Adipose tissue (tissue), 3 donors: ENCODE measurements around the gene SNTB2. TPM values are rescaled to one million over a fixed set of nuclear protein-coding genes. Genes with fewer than 3 reads are reported as not detected.

Experiments used
- H3K27ac ChIP-seq: one replicate; pipeline ENCODE4 v1.5.1; 2013; ENCODE audit warnings: low read depth, low read length
- WGBS, 3 donors: extraction: QIAGEN DNeasy Blood & Tissue Kit; methylation state at CpG; one replicate each; pipeline ENCODE4 v1.1.7; 2013; 5-methylcytosine and 5-hydroxymethylcytosine counted together
- polyA plus RNA-seq, 3 donors: library from polyadenylated mRNA; stranded (reverse); fragments of 200-250 nt; gene quantifications; one replicate each; pipeline ENCODE4 v1.2.3, GENCODE V29; 2013
- donor health status: healthy with polysubstance abuse.
- donor health status: Bipolar disorder and iron deficiency.
- donor health status: healthy.

The SNTB2 gene
- polyA plus RNA-seq, 3 donors = 3.3 to 20.9 (median 8.9) TPM

GRCh38 chr16:69176033-69176800, 10.7 kb upstream of the SNTB2 start:
- WGBS, 3 donors = 92 to 99% (median 92%) methylated on average over 4 of the region's 4 CpGs
- no peak overlapping the region for H3K27ac ChIP-seq

- H3K27ac ChIP-seq = no peak overlapping the region
- 9 to 10% (median 9%) methylated on average over 6 of the region's 6 CpGs for WGBS, 3 donors
Observed at GRCh38 chr16:69179328-69180010, 7.5 kb upstream of the SNTB2 start.

GRCh38 chr16:69180011-69180338, 7.0 kb upstream of the SNTB2 start:
- no peak overlapping the region for H3K27ac ChIP-seq

- no peak overlapping the region for H3K27ac ChIP-seq
- WGBS, 3 donors = 18 to 49% (median 48%) methylated on average over 10 of the region's 10 CpGs
Observed at GRCh38 chr16:69182730-69183416, 4.1 kb upstream of the SNTB2 start.

GRCh38 chr16:69187446-69188235, 677 bp downstream of the SNTB2 start:
- 0 to 1% (median 0%) methylated on average over 38 to 76 of the region's 76 CpGs for WGBS, 3 donors

GRCh38 chr16:69188236-69188549, 1.2 kb downstream of the SNTB2 start:
- no peak overlapping the region for H3K27ac ChIP-seq
- WGBS, 3 donors = 0 to 2% (median 1%) methylated on average over 5 of the region's 5 CpGs

More at GRCh38 chr16:69187446-69188235, 677 bp downstream of the SNTB2 start:
- peak overlapping the region; percentile 51 for H3K27ac ChIP-seq

DNA sequence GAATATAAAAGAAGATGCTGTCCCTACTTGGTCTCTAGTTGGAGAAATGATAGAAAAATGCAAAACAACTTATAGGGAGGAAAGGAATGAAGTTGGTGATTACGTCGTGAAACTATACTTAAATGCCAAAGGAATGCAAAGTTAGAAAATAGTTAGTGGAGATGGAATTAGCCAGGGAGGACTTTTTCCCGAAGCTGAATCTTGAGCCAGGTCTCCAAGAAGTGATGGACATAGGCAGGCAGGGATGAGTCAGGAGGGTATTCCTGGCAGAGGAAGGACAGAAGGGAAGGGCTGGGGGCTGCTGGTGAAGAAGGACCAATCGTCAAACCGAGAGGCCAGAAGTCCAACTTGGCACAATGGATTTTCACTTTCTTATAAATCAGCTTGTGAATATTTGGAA, 1.8 kb downstream of the SNTB2 start:
- 24 to 33% (median 27%) methylated on average over 5 of the region's 5 CpGs for WGBS, 3 donors
- H3K27ac ChIP-seq = no peak overlapping the region

DNA sequence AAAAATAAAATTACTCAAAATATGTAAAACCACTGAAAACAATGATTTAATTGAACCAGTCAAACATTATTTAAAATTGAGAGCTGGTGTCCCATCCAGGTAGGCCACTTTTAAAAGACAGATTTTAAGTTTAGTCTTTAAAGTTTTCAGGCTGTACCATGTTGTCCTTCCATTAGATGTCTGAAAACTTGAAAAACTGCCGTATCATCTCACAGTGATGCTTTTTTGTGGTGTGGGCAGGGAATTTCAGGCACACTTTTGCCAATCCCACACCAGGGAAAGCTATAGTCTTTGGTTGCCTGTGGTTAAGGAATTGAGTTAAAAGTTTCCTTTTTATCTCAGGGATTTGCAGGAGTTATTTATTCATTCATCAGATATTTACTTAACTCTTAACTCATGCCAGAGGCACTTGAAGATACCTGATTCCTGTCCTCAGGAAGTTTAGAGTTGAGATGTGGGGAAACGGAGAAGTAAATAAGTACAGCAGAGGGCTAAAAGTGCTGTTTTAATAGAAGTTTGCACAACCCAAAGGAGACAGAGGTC, 3.2 kb downstream of the SNTB2 start:
- H3K27ac ChIP-seq = no peak overlapping the region
- 62 to 80% (median 64%) methylated on average over 2 of the region's 2 CpGs for WGBS, 3 donors

DNA sequence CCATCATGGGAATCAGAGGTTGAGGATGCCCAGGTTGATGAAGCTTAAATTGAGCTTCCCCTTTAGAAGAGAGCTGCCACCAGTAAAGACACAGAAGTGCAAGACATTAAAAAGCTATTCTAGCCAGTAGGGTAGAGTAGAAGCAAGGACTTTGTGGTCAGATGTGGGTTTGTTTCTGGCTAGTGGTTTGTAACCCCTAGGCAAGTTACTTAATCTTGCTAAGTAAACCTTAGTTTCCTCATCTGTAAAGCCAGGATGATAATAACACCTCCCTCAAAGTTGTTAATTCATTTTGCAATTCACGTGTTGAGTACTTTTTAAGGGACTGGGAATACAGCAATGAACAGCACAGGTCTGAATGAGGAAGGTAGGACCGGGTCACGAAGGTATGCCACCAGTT, 3.6 kb downstream of the SNTB2 start:
- no peak overlapping the region for H3K27ac ChIP-seq
- WGBS, 3 donors = 54 to 73% (median 55%) methylated on average over 3 of the region's 3 CpGs

GRCh38 chr16:69191136-69191535, 4.2 kb downstream of the SNTB2 start:
- 94 to 98% (median 95%) methylated on average over 2 of the region's 2 CpGs for WGBS, 3 donors

GRCh38 chr16:69193855-69194254, 6.9 kb downstream of the SNTB2 start:
- no peak overlapping the region for H3K27ac ChIP-seq

More at GRCh38 chr16:69191136-69191535, 4.2 kb downstream of the SNTB2 start:
- no peak overlapping the region for H3K27ac ChIP-seq

DNA sequence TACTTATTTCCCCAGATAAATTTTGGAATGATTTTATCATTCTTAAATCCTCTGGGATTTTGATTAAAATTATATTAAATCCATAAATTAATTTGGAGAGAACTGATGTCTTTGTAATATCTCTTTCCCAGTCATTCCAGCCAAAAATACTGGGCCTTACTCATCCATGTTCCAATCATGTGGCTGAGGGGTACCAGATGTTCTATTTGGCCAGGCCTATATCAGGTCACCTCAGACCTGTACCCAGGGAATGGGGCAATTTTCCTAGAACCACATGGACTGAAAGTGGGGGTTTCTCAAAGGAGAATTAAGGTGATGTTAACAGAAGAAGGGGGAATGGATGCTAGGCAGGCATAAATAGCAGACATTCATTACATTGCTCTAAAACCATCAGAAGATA, 7.5 kb downstream of the SNTB2 start:
- no peak overlapping the region for H3K27ac ChIP-seq

DNA sequence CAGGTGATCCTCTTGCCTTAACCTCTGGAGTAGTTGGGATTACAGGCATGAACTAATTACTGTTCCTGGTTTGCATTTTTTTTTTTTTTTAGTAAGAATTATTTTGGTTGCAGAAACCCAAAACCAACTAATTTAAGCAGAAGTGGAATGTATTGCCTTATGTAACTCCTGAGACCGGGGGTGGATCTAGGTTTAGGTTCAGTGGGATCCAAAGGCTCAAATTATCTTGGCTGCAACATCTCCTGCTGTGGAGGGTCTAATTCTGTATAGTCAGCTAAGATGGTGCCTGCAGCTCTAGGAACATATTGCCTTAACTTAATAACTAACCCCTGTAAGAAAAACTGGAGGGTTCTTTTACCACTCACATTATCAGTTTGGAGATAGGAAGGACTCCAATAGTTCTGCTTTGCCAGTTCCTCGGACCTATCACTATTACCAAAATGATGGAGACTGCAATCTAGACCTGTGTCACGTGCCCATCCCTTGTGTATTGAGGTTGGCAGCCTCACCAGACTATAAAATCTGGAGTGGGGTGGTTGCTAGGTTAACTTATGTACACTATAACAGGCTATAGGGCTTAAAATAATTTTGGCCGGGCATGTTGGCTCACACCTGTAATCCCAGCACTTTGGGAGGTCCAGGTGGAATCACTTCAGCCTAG, 8.5 kb downstream of the SNTB2 start:
- no peak overlapping the region for H3K27ac ChIP-seq
- WGBS, 3 donors = 57 to 71% (median 70%) methylated on average over 4 of the region's 4 CpGs

DNA sequence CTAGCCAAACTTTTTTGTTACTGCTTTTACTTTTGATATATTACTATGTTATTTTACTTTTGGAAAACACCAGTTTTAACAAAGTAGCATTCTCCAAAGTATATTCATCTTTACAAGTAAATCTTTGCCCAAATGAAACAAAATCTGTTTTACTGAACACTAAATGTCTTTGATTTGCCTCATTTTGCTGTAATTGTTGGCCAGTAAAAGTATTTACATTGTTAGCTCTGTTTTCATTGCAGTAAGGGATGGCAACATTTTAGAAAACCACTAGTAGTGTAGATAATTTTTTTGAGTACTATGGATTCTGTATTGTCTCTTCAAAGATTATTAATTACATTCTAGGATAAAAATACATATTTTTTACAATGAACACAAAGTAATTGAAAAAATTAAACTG, 10.6 kb downstream of the SNTB2 start:
- no peak overlapping the region for H3K27ac ChIP-seq

DNA sequence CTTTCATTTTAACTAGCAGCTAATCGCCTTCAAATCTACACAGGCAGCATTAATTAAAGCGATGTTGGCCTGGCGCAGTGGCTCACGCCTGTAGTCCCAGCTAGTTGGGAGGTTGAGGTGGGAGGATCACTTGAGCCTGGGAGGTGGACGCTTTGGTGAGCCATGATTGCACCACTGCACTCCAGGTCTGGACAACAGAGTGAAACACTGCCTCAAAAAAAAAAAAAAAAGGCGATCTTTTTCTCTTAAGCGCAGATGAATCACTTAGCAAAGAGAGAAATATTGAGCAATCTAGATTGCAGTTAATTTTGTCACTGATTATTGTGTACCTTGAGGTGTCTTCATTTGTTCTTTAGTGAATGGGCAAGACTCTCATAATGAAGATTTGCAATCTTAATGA, 12.4 kb downstream of the SNTB2 start:
- 68 to 88% (median 77%) methylated on average over 7 of the region's 7 CpGs for WGBS, 3 donors
- no peak overlapping the region for H3K27ac ChIP-seq

DNA sequence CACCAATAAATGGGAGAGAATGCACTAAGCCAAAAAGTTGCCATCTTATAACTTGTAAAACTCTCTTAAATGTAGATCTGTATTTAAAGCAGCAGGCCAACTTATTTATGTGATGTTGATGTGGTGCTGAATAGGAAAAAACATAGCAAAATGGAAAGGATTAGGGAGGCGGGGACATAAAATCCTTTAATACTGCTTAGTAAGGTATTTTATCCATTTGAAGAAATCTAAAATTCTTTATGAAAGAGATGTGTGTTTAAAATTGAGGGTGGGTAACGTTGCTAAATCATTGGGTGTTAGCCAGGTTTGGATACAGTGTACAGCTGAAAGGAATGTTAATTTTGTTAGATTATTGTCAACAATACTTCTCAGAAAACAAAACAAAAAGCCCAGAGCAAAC, 14.3 kb downstream of the SNTB2 start:
- whole genome bisulfite sequencing, 3 donors = 30 to 73% (median 61%) methylated on average over 2 of the region's 2 CpGs
- H3K27ac ChIP-seq = no peak overlapping the region

DNA sequence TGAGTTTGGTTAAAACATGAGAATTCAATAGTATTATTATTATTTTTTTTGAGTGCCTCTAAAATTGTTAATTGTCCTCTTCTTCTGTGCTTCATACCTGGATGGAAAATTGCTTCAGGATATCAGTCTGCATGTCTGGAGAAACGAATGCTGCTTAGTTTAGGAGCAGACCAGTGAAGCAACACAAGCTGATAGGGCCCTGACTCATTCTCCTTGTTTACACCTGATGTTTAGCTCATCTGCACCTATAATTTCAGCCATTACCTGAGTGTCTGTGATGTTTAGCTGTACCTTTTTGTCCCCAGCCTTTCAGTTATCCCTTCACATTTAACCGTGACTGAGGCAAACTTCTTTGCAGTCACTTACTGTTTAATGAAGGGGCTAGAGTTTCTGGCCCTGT, 14.8 kb downstream of the SNTB2 start:
- no peak overlapping the region for H3K27ac ChIP-seq
- WGBS, 3 donors = 45 to 66% (median 65%) methylated on average over 2 of the region's 2 CpGs

DNA sequence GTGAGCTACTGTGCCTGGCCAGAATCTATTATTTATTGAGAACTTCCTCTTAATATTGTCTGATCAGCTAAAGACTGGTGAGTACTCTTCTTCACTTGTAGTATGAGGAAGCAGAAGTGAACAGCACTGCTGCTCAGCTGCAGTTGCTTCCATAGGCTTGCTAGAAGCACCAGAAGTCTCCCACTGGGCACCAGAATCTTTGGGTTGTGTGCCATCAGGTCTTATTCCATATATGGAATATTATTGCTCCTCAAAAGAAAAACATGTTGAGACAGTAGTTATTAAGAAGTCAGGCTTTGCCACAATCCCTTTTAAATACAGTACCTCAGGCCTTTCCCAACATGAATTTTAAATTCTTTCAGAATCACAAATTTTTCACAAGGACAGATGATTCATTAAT, 17.2 kb downstream of the SNTB2 start:
- no peak overlapping the region for H3K27ac ChIP-seq

DNA sequence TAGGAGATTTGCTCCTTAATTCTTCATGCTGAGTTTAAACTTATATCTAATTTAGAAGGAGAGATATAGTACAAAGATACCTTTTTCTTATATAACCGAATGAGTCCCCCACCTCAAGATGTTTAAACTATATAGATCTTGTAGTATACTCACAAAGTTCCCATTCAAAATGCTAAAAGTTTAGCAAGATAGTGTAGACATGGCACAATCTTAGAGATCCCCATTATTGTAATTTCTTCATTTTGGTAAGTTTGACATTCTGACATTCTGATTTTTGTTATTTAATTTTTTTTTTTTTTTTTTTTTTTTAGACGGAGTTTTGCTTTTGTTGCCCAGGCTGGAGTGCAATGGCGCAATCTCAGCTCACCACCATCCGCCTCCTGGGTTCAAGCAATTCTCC, 22.8 kb downstream of the SNTB2 start:
- no peak overlapping the region for H3K27ac ChIP-seq
- WGBS, 3 donors = 81 to 97% (median 95%) methylated on average over 4 of the region's 4 CpGs
